Activated naive CD4-positive, alpha-beta T cell treated with Interleukin-2 at 50 U/mL for 16 hours (primary cell): ENCODE results near the gene RPL22.
"Not testable (repeated sequence)": the region's sequence is repeated elsewhere in the genome, so short reads cannot be mapped to it uniquely, and the experiment has no call there.

Source experiments
- DNase-seq: peaks from one replicate; pipeline ENCODE4 v3.0.0-alpha.2; 2020

Gene RPL22

GRCh38 chr1:6233376-6233775 is 34.0 kb upstream of the RPL22 start:
- DNase-seq, result no peak

GRCh38 chr1:6225651-6226050 is 26.3 kb upstream of the RPL22 start:
- DNase-seq, result no peak

- DNase-seq, result no peak
Observed at GRCh38 chr1:6224718-6225117, 25.3 kb upstream of the RPL22 start.

GRCh38 chr1:6223617-6224016 is 24.2 kb upstream of the RPL22 start:
- no peak for DNase-seq

GRCh38 chr1:6222636-6223035 is 23.2 kb upstream of the RPL22 start:
- no peak for DNase-seq

GRCh38 chr1:6221210-6221784 is 21.9 kb upstream of the RPL22 start:
- DNase-seq, result no peak

- no peak for DNase-seq
Observed at GRCh38 chr1:6220236-6220635, 20.8 kb upstream of the RPL22 start.

- DNase-seq, result not testable (repeated sequence)
Observed at GRCh38 chr1:6219641-6220040, 20.2 kb upstream of the RPL22 start.

- DNase-seq, result no peak
Observed at GRCh38 chr1:6218375-6219164, 19.2 kb upstream of the RPL22 start.

GRCh38 chr1:6212193-6212959 is 13.0 kb upstream of the RPL22 start:
- DNase-seq, result no peak

- DNase-seq, result no peak
Observed at GRCh38 chr1:6211731-6212130, 12.3 kb upstream of the RPL22 start.

- no peak for DNase-seq
Observed at GRCh38 chr1:6210591-6211355, 11.4 kb upstream of the RPL22 start.

- peak; percentile 28 for DNase-seq
Observed at GRCh38 chr1:6209661-6210580, 10.5 kb upstream of the RPL22 start.

- peak; percentile 29 for DNase-seq
Observed at GRCh38 chr1:6208723-6209660, 9.6 kb upstream of the RPL22 start.

- no peak for DNase-seq
Observed at GRCh38 chr1:6207921-6208320, 8.5 kb upstream of the RPL22 start.

GRCh38 chr1:6207075-6207885 is 7.9 kb upstream of the RPL22 start:
- DNase-seq, result no peak

GRCh38 chr1:6206520-6206855 is 7.1 kb upstream of the RPL22 start:
- no peak for DNase-seq

GRCh38 chr1:6205849-6206519 is 6.6 kb upstream of the RPL22 start, which contains the start of gene RNF207:
TSS of gene RNF207 (plus strand) at chr1:6206119. CDS start at chr1:6206536, 417 bp downstream.
- peak; percentile 84 for DNase-seq

GRCh38 chr1:6202256-6202655 is 2.9 kb upstream of the RPL22 start:
- DNase-seq, result no peak
